Metanephros (tissue), 1 donor: ENCODE measurements around the gene RSPO3. TPM values are rescaled to one million over a fixed set of nuclear protein-coding genes. Genes with fewer than 3 reads are reported as not detected.

Experiments
- total RNA-seq: library from RNA; depleted of rRNA; stranded (reverse); fragments of >200 nt; gene quantifications from one replicate; pipeline ENCODE4 v1.2.3, GENCODE V29; 2014

RSPO3 gene, protein sequence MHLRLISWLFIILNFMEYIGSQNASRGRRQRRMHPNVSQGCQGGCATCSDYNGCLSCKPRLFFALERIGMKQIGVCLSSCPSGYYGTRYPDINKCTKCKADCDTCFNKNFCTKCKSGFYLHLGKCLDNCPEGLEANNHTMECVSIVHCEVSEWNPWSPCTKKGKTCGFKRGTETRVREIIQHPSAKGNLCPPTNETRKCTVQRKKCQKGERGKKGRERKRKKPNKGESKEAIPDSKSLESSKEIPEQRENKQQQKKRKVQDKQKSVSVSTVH
- total RNA-seq: 10.8 TPM

DNA sequence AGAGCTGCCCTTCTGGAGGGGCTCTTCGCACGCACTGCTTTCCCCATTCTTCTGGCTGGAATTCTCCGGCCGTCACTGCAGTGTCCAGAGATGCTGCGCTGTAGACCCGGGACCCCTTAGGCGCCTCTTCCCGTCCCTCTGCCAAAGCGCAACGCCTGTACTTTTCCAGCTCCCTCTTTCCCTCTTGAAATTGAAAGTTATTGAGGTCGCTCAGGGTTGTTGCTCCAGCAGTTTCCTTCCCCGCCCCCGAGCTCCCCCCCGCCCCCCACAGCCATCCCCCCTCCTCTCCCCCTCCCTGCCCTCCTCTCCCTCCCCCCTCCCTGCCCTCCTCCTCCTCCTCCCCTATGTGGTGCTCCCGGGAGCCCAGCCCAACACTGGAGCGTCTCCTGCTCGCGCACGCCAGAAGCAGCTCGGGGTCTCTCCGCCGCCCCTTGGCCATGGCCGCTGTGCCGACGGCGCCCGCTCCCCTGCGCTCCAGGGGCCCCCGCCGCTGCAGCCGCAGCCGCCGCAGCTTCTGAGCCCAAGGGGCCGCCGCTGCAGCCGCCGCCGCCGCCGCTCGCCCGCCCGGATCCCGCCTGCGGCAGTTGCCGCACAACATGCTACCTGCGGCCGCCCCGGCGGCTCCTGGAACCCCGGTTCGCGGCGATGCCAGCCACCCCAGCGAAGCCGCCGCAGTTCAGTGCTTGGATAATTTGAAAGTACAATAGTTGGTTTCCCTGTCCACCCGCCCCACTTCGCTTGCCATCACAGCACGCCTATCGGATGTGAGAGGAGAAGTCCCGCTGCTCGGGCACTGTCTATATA, at the start of gene RSPO3:
Gene RSPO3 (plus strand): TSS at position 374 of the 804 bp plus-strand sequence. CDS start 522 bp downstream, outside the sequence.

Other genes with a start within 250 kb of the RSPO3 start
- gene RNF146, start 148.2 kb downstream of the RSPO3 start, total RNA-seq: 51.1 TPM
- gene ECHDC1, start 224.9 kb downstream of the RSPO3 start, total RNA-seq: 48.6 TPM